HG02623 (cell line): ENCODE results near the gene PLIN4.
"Not testable (repeated sequence)": the region's sequence is repeated elsewhere in the genome, so short reads cannot be mapped to it uniquely, and the experiment has no call there.

Source experiments
- ATAC-seq: cut with Tn5 transposase; IDR thresholded peaks from one replicate; pipeline ENCODE4 v1.9.1; 2021; ENCODE audit warnings: moderate library complexity; ENCODE audit not compliant: unreplicated experiment

PLIN4 gene

DNA sequence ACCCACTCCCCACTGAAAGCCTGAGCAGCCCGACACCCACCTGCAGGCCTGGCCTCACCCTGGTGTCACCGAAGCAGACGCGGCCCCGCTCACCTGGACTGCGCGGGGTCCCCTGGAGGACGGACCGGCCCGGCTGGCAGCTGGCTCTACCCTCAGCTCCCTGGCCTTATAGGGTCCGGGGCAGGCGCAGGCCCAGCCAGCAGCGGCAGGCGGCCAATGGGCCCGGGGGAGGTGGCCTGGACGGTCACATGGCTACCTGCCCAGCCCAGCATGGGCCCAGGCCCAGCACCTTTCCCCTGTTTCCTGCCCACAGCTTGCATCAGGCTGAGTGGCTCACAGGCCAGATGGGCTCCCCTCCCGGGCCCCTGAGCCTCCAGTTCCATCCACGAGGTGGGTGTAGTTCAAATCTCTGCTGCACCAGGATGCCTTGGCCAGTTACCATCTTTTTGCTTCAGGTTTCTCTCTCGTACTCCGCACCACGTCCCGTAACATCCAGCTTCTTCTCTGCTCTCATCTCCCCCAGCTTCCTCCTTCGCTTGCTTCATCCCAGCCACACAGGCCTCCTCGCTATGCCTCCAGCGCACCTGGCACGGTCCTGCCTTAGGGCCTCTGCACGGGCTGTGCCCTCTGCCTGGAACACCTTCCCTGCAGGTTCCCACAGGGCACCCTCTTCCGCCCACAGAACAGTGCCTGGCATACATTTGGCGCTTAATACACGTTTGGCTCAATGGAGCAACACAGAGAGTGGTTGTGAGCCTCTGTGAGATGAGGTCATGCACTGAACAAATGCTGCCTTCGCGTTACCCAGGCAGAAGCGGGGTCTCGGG, at the start of gene PLIN4:
Gene PLIN4 (minus strand): TSS at position 142 of the 827 bp plus-strand sequence. CDS start 214 bp downstream, outside the sequence.
- ATAC-seq: no peak

DNA sequence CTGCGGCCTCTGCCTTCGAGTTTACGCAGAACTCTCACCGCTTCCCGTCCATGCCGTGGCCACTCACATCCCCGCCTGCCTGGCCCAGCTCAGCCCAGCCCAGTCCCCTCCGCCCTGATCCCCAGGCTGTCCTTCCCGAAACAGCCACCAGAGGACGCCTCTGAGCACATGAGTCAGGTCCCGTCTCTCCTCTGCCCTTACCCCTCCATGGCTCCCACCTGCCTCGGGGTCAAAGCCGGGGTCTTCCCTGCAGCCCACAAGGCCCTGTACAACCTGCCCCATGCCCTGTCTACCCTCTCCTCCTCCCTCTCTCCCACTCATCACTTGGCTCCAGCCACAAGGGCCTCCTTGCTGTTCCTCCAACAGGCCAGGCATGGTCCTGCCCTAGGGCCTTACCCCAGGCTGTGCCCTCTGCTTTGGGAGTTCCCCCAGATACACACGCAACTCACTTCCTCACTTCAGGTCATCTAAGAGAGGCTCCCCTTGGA, 49.3 kb upstream of the PLIN4 start:
- ATAC-seq: no peak

- ATAC-seq: no peak
These were observed 48.2 kb upstream of the PLIN4 start for GRCh38 chr19:4566402-4567051.

DNA sequence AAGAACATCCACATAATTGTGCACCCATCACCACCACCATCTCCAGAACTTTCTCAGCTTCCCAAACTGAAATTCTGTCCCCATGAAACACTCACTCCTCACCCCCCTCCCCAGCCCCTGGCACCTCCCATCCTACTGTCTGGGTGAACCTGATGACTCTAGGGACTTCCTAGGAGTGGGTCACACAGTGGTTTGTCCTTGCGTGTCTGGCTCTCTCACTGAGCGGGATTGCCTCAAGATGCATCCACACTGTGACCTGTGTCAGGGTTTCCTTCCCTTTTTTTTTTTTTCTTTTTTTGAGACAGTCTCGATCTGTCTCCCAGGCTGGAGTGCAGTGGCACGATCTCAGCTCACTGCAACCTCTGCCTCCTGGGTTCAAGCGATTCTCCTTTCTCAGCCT, 45.3 kb upstream of the PLIN4 start:
- not testable (repeated sequence) for ATAC-seq

DNA sequence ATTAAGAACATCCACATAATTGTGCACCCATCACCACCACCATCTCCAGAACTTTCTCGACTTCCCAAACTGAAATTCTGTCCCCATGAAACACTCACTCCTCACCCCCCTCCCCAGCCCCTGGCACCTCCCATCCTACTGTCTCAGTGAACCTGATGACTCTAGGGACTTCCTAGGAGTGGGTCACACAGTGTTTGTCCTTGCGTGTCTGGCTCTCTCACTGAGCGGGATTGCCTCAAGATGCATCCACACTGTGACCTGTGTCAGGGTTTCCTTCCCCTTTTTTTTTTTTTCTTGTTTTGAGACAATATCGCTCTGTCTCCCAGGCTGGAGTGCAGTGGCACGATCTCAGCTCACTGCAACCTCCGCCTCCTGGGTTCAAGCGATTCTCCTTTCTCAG, 43.8 kb upstream of the PLIN4 start:
- not testable (repeated sequence) for ATAC-seq

- ATAC-seq: no peak
These were observed 41.3 kb upstream of the PLIN4 start, which contains the start of gene SEMA6B for GRCh38 chr19:4559569-4559968. Gene SEMA6B, minus strand, starts transcription at chr19:4559684. Its CDS starts 1,227 bp downstream, at chr19:4558457.

GRCh38 chr19:4557971-4558941, 40.0 kb upstream of the PLIN4 start:
- no peak for ATAC-seq

GRCh38 chr19:4557144-4557970, 39.1 kb upstream of the PLIN4 start:
- no peak for ATAC-seq

GRCh38 chr19:4556597-4557127, 38.4 kb upstream of the PLIN4 start:
- ATAC-seq: no peak

DNA sequence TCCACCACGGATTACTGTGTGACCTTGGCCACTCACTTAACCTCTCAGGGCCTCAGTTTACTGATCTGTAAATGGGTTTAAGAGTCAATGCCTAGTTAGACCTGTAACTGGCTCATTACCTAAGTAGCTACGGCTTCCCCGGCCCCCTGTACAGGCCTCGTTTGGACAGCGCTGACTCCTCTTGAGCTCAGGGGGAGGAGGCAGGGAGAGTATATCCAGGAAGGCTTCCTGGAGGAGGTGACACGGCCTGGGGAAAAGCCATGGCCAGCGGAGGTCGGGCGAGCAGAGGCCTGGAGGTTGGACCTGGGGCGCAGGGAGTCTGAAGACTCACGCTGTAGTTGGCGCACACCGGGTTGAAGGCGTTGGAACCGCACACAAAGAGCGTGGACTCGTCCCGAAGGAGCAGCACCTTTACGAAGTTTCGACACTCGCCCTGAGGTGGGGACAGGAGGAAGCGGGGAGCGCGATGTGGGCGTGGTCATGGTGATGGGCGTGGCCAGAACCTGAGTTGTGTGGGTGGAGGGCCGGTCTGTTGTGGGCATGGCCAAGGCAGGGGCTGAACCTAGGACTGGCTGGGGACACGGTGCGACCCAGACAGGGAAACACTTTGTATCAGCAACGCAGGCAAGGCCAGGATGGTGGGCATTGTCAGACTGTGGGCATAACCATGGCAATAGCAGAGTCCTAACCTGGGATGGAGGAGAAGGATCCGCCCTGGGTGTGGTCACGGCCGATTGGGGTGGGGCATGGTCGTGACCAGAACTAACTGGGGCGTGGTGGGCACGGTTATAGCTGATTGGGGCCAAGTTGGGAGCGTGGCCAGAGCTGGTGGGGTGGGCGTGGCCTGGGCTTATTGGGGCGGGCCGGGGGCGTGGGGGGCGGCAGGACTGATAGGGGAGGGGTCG, 37.6 kb upstream of the PLIN4 start:
- ATAC-seq: no peak

GRCh38 chr19:4554717-4555116, 36.4 kb upstream of the PLIN4 start:
- no peak for ATAC-seq

DNA sequence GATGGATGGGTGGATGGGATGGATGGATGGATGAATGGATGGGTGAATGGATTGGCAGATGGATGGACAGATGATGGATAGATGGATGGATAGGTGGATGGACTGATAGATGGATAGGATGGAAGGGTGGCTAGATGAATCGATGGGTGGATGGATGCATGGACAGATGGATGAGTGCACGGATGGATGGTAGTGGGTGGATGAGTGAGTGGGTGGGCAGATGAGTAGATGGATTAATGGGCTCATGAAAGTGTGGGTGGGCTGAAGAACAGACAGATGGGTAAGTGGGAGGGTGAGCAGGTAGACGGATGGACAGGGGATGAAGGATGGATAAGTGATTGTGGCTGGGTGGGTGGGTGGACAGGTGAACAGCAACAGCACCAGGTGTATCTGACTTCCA, 35.5 kb upstream of the PLIN4 start:
- no peak for ATAC-seq

DNA sequence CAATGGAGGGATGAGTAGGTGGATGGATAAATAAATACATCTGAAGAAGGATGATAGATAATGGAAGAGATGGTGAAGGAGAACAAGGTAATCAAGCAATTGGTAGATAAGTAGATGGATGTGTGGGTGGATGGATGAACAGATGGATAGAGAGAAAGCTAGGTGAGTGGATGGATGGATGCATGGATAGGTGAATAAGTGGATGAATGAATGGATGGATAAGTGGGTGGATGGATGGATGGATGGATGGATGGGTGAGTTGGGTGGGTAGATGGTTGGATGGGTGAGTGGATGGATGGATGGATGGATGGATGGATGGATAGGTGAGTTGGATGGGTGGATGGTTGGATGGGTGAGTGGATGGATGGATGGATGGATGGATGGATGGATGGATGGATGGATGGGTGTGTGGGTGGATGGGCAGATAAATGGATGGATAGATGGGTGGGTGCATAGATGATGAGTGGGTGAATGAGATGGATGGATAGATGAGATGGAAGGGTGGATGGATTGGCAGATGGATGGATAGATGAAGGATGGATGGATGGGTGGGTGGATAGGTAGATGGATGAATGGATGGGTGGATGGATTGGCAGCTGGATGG, 34.9 kb upstream of the PLIN4 start:
- no peak for ATAC-seq

GRCh38 chr19:4552525-4552819, 34.2 kb upstream of the PLIN4 start:
- no peak for ATAC-seq

DNA sequence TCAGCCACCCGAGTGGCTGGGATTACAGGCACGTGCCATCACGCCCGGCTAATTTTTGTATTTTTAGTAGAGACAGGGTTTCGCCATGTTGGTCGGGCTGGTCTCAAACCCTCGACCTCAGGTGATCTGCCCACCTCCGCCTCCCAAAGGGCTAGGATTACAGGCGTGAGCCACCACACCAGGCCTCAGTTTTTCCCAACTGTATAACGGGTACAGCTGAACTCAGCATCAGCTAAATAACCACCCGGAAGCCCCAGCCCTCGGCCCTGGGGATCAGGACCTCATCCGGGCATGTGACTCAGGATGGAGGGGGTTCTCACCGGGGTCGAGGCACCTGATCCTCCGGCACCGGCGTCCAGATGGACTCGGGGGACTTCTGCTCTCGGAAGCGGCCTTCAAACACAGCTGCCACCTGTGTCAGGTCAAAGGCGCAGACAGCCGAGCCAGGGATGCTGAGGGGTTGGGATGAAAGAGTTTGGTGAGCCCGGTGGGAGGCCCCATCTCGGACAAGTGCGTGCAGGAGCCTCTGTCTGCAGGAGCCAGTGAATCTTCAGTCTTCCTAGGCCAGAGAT, 32.3 kb upstream of the PLIN4 start:
- no peak for ATAC-seq

DNA sequence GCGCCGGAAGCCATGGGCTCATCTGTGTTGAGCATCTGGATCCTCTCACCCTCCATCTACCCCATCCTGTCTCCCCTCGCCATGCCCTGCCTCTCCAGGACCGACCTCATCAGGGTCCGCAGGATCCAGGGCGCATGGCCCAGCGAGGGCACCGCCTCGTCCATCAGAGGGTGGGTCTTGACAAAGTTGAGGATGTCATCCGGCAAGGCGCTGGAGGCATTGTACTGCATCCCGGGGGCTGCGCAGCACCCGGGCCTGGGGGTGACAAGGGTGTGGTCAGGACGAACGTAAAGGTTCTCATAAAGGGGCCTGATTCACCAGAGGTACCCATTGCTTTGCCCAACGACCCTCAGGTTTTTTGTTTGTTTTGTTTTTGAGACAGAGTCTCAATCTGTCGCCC, 31.7 kb upstream of the PLIN4 start:
- ATAC-seq: no peak

DNA sequence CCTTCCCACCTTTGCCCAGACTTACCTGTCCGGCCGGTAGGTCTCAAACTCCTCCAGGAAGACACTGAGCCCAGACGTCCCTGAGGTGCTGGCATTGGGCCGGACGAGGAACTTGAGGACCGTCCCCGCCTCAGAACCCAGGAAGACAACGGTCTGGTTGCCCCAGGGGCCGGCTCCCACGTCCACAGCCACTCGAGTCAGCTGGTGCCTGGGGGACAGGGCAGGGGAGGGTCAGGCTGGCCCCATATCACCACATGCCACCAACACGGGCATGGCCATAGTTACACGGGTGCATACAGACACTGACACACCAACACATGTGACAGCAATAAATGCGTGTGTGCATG, 29.9 kb upstream of the PLIN4 start:
- no peak for ATAC-seq
